ENCODE data around the gene ZXDC. TPM values are rescaled to one million over a fixed set of nuclear protein-coding genes. Genes with fewer than 3 reads are reported as not detected.

ZXDC gene
- total and polyA plus RNA-seq, 2 donors (not counting 3 experiments of a cell fraction or from before 2014, with no cell fraction given) = 15.2 to 22.6 TPM

DNA sequence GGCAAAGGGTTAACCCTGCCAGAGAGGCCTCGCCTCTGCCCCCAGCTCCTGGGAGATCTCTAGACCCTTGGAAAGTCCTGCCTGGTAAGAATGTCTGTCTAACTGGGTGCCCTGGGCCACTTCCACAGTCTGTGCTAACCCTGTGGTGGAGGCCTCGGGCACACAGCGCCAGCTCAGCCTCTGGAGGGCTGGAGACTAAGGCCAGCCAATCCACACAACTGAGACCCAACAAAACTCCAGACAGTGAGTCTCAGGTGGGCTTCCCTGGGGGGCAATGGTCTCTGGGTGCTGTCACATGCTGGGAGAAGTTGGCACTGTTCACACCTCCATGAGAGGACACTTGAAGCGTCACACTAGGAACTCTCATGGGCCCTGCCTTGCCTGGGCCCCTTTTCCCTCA is 19.5 kb downstream of the ZXDC start:
- H3K27me3 ChIP-seq (ENCODE audit: control insufficient read depth in 2 of 2, insufficient read depth in 2 of 2, low read length in 2 of 2) = no peaks in the 10 kb centered on the region
- DNase-seq (ENCODE audit: low read depth, low spot score) (no peak), FAIRE-seq (no peak)
- TF ChIP-seq GATA2 (IDR thresholded peaks at IDR 0.05; ENCODE audit: insufficient read depth, insufficient read length, low read depth, low read length) = no peak
- TF ChIP-seq MYC (IDR thresholded peaks at IDR 0.05; ENCODE audit: low read depth, low read length) = no peak
- TF ChIP-seq, protein P1, sequence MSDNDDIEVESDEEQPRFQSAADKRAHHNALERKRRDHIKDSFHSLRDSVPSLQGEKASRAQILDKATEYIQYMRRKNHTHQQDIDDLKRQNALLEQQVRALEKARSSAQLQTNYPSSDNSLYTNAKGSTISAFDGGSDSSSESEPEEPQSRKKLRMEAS (IDR thresholded peaks at IDR 0.05; ENCODE audit: insufficient read depth, insufficient read length) = no peak
- no peak for TF ChIP-seq POLR2A (IDR thresholded peaks at IDR 0.05; ENCODE audit: low read depth, low read length)
- TF ChIP-seq POLR2AphosphoS5 (IDR thresholded peaks at IDR 0.05; ENCODE audit: insufficient read depth, low read depth, low read length) = no peak
- no peak for TF ChIP-seq JUN (IDR thresholded peaks at IDR 0.05; ENCODE audit: borderline replicate concordance, insufficient read depth, insufficient read length, low read depth)
- TF ChIP-seq FOS (IDR thresholded peaks at IDR 0.05; ENCODE audit: borderline replicate concordance, insufficient read depth, low read length) = no peak
- TF ChIP-seq, protein P2, sequence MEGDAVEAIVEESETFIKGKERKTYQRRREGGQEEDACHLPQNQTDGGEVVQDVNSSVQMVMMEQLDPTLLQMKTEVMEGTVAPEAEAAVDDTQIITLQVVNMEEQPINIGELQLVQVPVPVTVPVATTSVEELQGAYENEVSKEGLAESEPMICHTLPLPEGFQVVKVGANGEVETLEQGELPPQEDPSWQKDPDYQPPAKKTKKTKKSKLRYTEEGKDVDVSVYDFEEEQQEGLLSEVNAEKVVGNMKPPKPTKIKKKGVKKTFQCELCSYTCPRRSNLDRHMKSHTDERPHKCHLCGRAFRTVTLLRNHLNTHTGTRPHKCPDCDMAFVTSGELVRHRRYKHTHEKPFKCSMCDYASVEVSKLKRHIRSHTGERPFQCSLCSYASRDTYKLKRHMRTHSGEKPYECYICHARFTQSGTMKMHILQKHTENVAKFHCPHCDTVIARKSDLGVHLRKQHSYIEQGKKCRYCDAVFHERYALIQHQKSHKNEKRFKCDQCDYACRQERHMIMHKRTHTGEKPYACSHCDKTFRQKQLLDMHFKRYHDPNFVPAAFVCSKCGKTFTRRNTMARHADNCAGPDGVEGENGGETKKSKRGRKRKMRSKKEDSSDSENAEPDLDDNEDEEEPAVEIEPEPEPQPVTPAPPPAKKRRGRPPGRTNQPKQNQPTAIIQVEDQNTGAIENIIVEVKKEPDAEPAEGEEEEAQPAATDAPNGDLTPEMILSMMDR (IDR thresholded peaks at IDR 0.05; ENCODE audit: extremely low read depth in 1 of 2, insufficient read depth in 1 of 2, low read depth in 1 of 2, low read length in 2 of 2) = no peak
- TF ChIP-seq EZH2 (IDR thresholded peaks at IDR 0.05; ENCODE audit: borderline replicate concordance, low read depth, low read length, severe bottlenecking) = no peak
- H3K9me1 ChIP-seq (replicated peaks; ENCODE audit: control insufficient read depth, extremely low read depth, insufficient read depth, low read length) = no peaks in the 10 kb centered on the region
- H3K9me3 ChIP-seq (replicated peaks; ENCODE audit: control insufficient read depth, insufficient read depth, low read length) = no peaks in the 10 kb centered on the region
- H4K20me1 ChIP-seq (replicated peaks; ENCODE audit: control insufficient read depth, extremely low read depth, insufficient read depth, low read length) = no peaks in the 10 kb centered on the region
- POLR2A ChIA-PET = no interaction called here
- dilution Hi-C loops (cut with MboI; ENCODE audit: extremely low pct_ligation_motif_present, low sequenced_read_pairs) = no loop called here
- CTCF ChIA-PET = interaction anchor here (0.6 to 1.2 kb wide), 3 partner anchors 16 to 196 kb away, joined by 3 read pairs; no protein-coding TSS in a partner anchor
- H3K4me3 ChIP-seq (replicated peaks in 1 of 3; ENCODE audit: insufficient read depth in 1 of 3, low read depth in 1 of 3, low read length in 3 of 3) = no peak overlapping the region
- no peak overlapping the region for H3K27ac ChIP-seq (ENCODE audit: insufficient read depth, low read depth, low read length)
- H3K9ac ChIP-seq (replicated peaks; ENCODE audit: extremely low read depth, insufficient read depth, low read length) = no peak overlapping the region
- intact Hi-C loops (cut with micrococcal nuclease) = no loop called here
- H3K4me1 ChIP-seq (ENCODE audit: control insufficient read depth, extremely low read depth, insufficient read depth, low read length) = no peaks in the 10 kb centered on the region
- no peak overlapping the region for H2AFZ ChIP-seq (ENCODE audit: low read depth, low read length)
- H3K79me2 ChIP-seq (ENCODE audit: control insufficient read depth, insufficient read depth, low read length) = peaks cover 11% of the 10 kb centered on the region
- H3K4me2 ChIP-seq (ENCODE audit: insufficient read depth, low read length) = no peak overlapping the region
- BruUV-seq (replicated peaks) = no TSS peak
- peaks cover 10 to 22% of the 10 kb centered on the region in 2 experiments for H3K36me3 ChIP-seq (ENCODE audit: control insufficient read depth in 2 of 2, extremely low read depth in 1 of 2, insufficient read depth in 2 of 2, low read length in 2 of 2)

Measured in endothelial cell of umbilical vein (primary cell).